GM12878 (cell line): ENCODE measurements around the gene THAP3. TPM values are rescaled to one million over a fixed set of nuclear protein-coding genes. Genes with fewer than 3 reads are reported as not detected.

Source experiments
- ATAC-seq: fragments of 200-7000 bp; cut with Tn5 transposase; 3 replicates; pipeline ENCODE4 v1.9.1; 2020; ENCODE audit warnings: mild to moderate bottlenecking, moderate library complexity
- BruUV-seq: library from RNA; stranded (reverse); fragments of 400-500 nt; replicated peaks from 2 replicates; lab custom pipeline; 2021; lab: Mats Ljungman, UMichigan
- CTCF ChIA-PET: fragments of 300-600 bp; sonication (Branson Sonifier 250); formaldehyde crosslinking; extraction: SDS; loops from one replicate; lab custom pipeline; 2021; ENCODE audit warnings: inconsistent platforms; lab: Yijun Ruan, JAX
- POLR2A ChIA-PET: fragments of 350-600 bp; formaldehyde crosslinking; extraction: SDS; loops from one replicate; lab custom pipeline; 2021; ENCODE audit warnings: inconsistent platforms; lab: Charles Lee
- RAD21 ChIA-PET: fragments of 300-600 bp; sonication (Branson Sonifier 250); formaldehyde crosslinking; loops from one replicate; lab custom pipeline; 2023; ENCODE audit warnings: antibody characterized with exemption; ENCODE audit not compliant: unreplicated experiment; lab: Charles Lee
- SMC1A ChIA-PET: fragments of 300-600 bp; sonication (Branson Sonifier 250); formaldehyde crosslinking; loops from one replicate; lab custom pipeline; 2023; ENCODE audit not compliant: unreplicated experiment, uncharacterized antibody; lab: Charles Lee
- DNase-seq: peaks from one replicate; pipeline ENCODE4 v3.0.0-alpha.2; 2011; ENCODE audit warnings: low read depth, low spot score
- FAIRE-seq: peaks from 3 replicates; lab custom pipeline; 2011; peaks lifted over from hg19 to GRCh38; lab: Jason Lieb, UNC
- H2AFZ ChIP-seq: 2 replicates; pipeline ENCODE4 v1.6.0; 2011; ENCODE audit warnings: low read depth, low read length, control low read depth; ENCODE audit not compliant: control insufficient read depth
- H3K27ac ChIP-seq: 2 replicates; pipeline ENCODE4 v1.5.1; 2011; ENCODE audit warnings: control low read depth; ENCODE audit not compliant: control insufficient read depth, insufficient read depth
- H3K27me3 ChIP-seq, 2 experiments: replicated peaks in 1 of 2; 2 replicates each; pipeline versions ENCODE4 v1.6.0 to v1.6.1; 2011; ENCODE audit warnings: low read length in 1 of 2; ENCODE audit not compliant: control insufficient read depth in 2 of 2, insufficient read depth in 2 of 2
- H3K36me3 ChIP-seq, 2 experiments: 2 replicates each; pipeline ENCODE4 v1.5.1; 2011; ENCODE audit warnings: low read length in 1 of 2; ENCODE audit not compliant: control insufficient read depth in 2 of 2, insufficient read depth in 2 of 2
- H3K4me1 ChIP-seq: 2 replicates; pipeline ENCODE4 v1.6.1; 2011; ENCODE audit warnings: mild to moderate bottlenecking, low read length, moderate library complexity, mixed read lengths; ENCODE audit not compliant: control insufficient read depth, insufficient read depth
- H3K4me2 ChIP-seq: 2 replicates; pipeline ENCODE4 v1.6.0; 2011; ENCODE audit warnings: control low read depth; ENCODE audit not compliant: control insufficient read depth, insufficient read depth
- H3K4me3 ChIP-seq: fragments of 200-600 bp; sonication (generic); 2 replicates; pipeline ENCODE4 v1.5.1; 2016
- H3K79me2 ChIP-seq: 2 replicates; pipeline ENCODE4 v1.6.0; 2011; ENCODE audit warnings: low read length; ENCODE audit not compliant: control insufficient read depth, insufficient read depth
- H3K9ac ChIP-seq: 2 replicates; pipeline ENCODE4 v1.8.0; 2011; ENCODE audit warnings: low read length, control low read depth, mixed read lengths; ENCODE audit not compliant: control insufficient read depth, insufficient read depth
- H3K9me3 ChIP-seq: replicated peaks from 3 replicates; pipeline ENCODE4 v1.5.1; 2011; ENCODE audit warnings: mild to moderate bottlenecking, low read length; ENCODE audit not compliant: control insufficient read depth, insufficient read depth
- H4K20me1 ChIP-seq: 2 replicates; pipeline ENCODE4 v1.6.0; 2011; ENCODE audit not compliant: control insufficient read depth, insufficient read depth
- E2F4 ChIP-seq: IDR thresholded peaks from 2 replicates; pipeline ENCODE4 v1.6.1; 2012; ENCODE audit warnings: low read depth, low read length, improper control_type of control experiment
- HDAC6 ChIP-seq: fragments of 200-600 bp; sonication (generic); IDR thresholded peaks from one replicate; pipeline ENCODE4 v1.8.0; 2017; ENCODE audit warnings: antibody characterized with exemption; ENCODE audit not compliant: unreplicated experiment
- MXI1 ChIP-seq: fragments of 150-350 bp; IDR thresholded peaks from 2 replicates; pipeline ENCODE4 v1.6.1; 2011; ENCODE audit warnings: low read depth, mild to moderate bottlenecking, inconsistent platforms, low read length, improper control_type of control experiment
- PAX8 ChIP-seq: fragments of 450-650 bp; IDR thresholded peaks from 2 replicates; pipeline ENCODE4 v1.6.1; 2017; ENCODE audit warnings: mild to moderate bottlenecking, moderate library complexity
- REST ChIP-seq: IDR thresholded peaks from 2 replicates; pipeline ENCODE4 v1.6.1; 2012; ENCODE audit warnings: mild to moderate bottlenecking, low read depth, low read length
- SP1 ChIP-seq: IDR thresholded peaks from one replicate; pipeline ENCODE4 v1.6.1; 2011; ENCODE audit warnings: low read depth, low read length
- USF1 ChIP-seq: IDR thresholded peaks from 2 replicates; pipeline ENCODE4 v1.6.1; 2011; ENCODE audit warnings: borderline replicate concordance, low read depth, mild to moderate bottlenecking, moderate library complexity, mixed read lengths, low read length; ENCODE audit not compliant: insufficient read depth; ENCODE audit errors: extremely low read length
- ZNF24 ChIP-seq: fragments of 450-650 bp; IDR thresholded peaks from 2 replicates; pipeline ENCODE4 v1.6.1; 2017; ENCODE audit warnings: antibody characterized with exemption, mild to moderate bottlenecking
- WGBS: methylation state at CpG from one replicate; pipeline ENCODE4 v1.1.6; 2016; ENCODE audit warnings: low lambda C conversion rate; ENCODE audit not compliant: insufficient replicate concordance, insufficient coverage; ENCODE audit errors: missing lambda C conversion rate; 5-methylcytosine and 5-hydroxymethylcytosine counted together
- in situ Hi-C: fragments of 300-500 bp; cut with MboI; formaldehyde crosslinking; loops from 9 replicates; pipeline ENCODE4 v1.14.3; 2018; ENCODE audit warnings: mixed read lengths
- intact Hi-C: fragments of 100-400 bp; cut with micrococcal nuclease; formaldehyde crosslinking; loops from one replicate; pipeline ENCODE4 v1.14.2; 2022; ENCODE audit not compliant: unreplicated experiment
- polyA plus RNA-seq, 11 experiments: library from polyadenylated mRNA; depleted of rRNA in 4 of 11; unstranded in 6 of 11; stranded (reverse) in 5 of 11; fragments of >200 nt; fragmentation: Nextera tagmentation in 4 of 11; fragmentation: Illumina TruSeq in 1 of 11; extraction: Ambion mirVana in 4 of 11; extraction: Trizol in 1 of 11; gene quantifications; 1 replicate in 1 of 11; 2 replicates in 10 of 11; pipeline versions ENCODE4 v1.2.1 to v1.2.3, GENCODE V29; 2011 to 2016; ENCODE audit warnings: inconsistent platforms in 2 of 11, missing spikeins in 2 of 11, low read depth in 1 of 11
- total RNA-seq, 4 experiments: library from RNA; depleted of rRNA in 3 of 4; stranded (reverse); fragments of >200 nt in 3 of 4; fragmentation: Illumina TruSeq in 1 of 4; extraction: Trizol in 1 of 4; gene quantifications; 2 replicates each; pipeline versions ENCODE4 v1.2.1 to v1.2.3, GENCODE V29; 2013 to 2021
- TF ChIP-seq, protein P1 (sequence below): IDR thresholded peaks from 2 replicates; pipeline ENCODE4 v1.6.1; 2011; ENCODE audit warnings: borderline replicate concordance, low read depth, mild to moderate bottlenecking, moderate library complexity, low read length; ENCODE audit not compliant: insufficient read depth, poor library complexity, severe bottlenecking

THAP3 gene
- total and polyA plus RNA-seq, 10 of the 15 experiments (the other 5 are each of a cell fraction or from before 2014, with no cell fraction given) = 1.5 to 19.5 (median 11.9) TPM

DNA sequence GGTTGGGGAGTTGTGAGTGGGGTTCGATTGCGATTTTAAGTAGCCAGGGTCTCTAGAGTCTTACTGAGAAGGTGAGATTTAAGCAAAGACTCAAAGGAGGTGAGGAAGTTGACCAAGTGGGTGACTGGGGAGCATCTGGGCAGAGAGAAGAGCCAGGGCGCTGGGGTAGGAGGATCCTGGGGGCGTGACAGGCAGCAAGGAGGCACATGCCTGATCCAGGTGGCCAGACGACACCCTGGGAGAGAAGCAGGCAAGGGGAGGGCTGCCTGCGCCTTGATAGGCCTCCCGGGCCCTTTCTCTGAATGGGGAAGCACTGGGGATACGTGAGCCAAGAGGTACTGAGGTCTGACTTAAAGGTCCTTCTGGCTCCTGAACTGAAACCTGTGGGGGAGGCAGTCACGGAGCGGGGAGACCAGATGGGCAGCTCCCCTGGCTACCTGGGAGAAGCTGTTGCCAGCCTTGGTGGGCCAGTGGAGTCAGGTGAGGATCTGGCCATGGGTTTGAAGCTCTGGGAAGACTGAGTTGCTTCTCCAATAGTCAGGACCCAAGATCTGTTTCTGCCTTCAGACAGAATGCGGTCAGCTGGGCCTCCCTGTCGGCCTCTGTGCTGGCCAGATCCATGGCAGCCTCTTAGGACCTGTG lies 39.5 kb upstream of the THAP3 start (continued):
- TF ChIP-seq, protein P1, sequence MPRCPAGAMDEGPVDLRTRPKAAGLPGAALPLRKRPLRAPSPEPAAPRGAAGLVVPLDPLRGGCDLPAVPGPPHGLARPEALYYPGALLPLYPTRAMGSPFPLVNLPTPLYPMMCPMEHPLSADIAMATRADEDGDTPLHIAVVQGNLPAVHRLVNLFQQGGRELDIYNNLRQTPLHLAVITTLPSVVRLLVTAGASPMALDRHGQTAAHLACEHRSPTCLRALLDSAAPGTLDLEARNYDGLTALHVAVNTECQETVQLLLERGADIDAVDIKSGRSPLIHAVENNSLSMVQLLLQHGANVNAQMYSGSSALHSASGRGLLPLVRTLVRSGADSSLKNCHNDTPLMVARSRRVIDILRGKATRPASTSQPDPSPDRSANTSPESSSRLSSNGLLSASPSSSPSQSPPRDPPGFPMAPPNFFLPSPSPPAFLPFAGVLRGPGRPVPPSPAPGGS = no peak
- TF ChIP-seq SP1 (no peak), REST (no peak), HDAC6 (no peak)

- Histone ChIP-seq H3K27me3 (no peaks in the 10 kb centered on the region), H3K4me1 (peaks cover 9% of the 10 kb centered on the region), H3K27ac (no peak overlapping the region), H3K79me2 (peaks cover 12% of the 10 kb centered on the region), H3K9me3 (no peaks in the 10 kb centered on the region), H4K20me1 (no peaks in the 10 kb centered on the region), H2AFZ (no peak overlapping the region), H3K9ac (no peak overlapping the region), H3K4me3 (no peak overlapping the region), H3K4me2 (no peak overlapping the region), H3K36me3 (peaks cover 7 to 10% of the 10 kb centered on the region in 2 experiments; a peak in 3 of 4 replicates)
- DNase-seq = no peak
- ChIA-PET SMC1A (no interaction called here), POLR2A (no interaction called here), RAD21 (no interaction called here), CTCF (interaction anchor here (0.6 to 1.2 kb wide), 2 partner anchors 14 to 23 kb away, joined by 3 read pairs; no protein-coding TSS in a partner anchor)
- in situ Hi-C loops = no loop called here
- FAIRE-seq = no peak
- no peak for ATAC-seq
- WGBS = 93% methylated on average over 7 of the region's 7 CpGs
- no TSS peak for BruUV-seq
- intact Hi-C loops = no loop called here
- TF ChIP-seq ZNF24 = no peak
- no peak for TF ChIP-seq REST
- no peak for TF ChIP-seq USF1
- no peak for TF ChIP-seq E2F4
- no peak for TF ChIP-seq PAX8
- no peak for TF ChIP-seq MXI1
Measured at GRCh38 chr1:6585841-6586240, 38.8 kb upstream of the THAP3 start.
